Suprapubic skin (tissue), 4 donors: ENCODE measurements around the gene PPP1R18.

Experiments used
- EP300 ChIP-seq: sonication (generic); formaldehyde crosslinking; IDR thresholded peaks from one replicate; pipeline ENCODE4 v1.6.1; 2017; ENCODE audit warnings: antibody characterized with exemption
- POLR2A ChIP-seq, 2 donors: fragments of 450-650 bp; IDR thresholded peaks; one replicate each; pipeline ENCODE4 v1.6.1; 2017; ENCODE audit warnings: antibody characterized with exemption in 2 of 2, mild to moderate bottlenecking in 2 of 2, moderate library complexity in 2 of 2
- POLR2AphosphoS5 ChIP-seq, 3 donors: sonication (generic); formaldehyde crosslinking; IDR thresholded peaks; one replicate each; pipeline ENCODE4 v1.6.1; 2017; ENCODE audit warnings: antibody characterized with exemption in 3 of 3
- TF ChIP-seq, protein P1 (sequence below), 2 donors: fragments of 200-600 bp in 1 of 2; fragments of 450-650 bp in 1 of 2; sonication (generic) in 1 of 2; IDR thresholded peaks; one replicate each; pipeline ENCODE4 v1.5.1; 2016 to 2019; ENCODE audit warnings: antibody characterized with exemption in 2 of 2, mild to moderate bottlenecking in 1 of 2, moderate library complexity in 1 of 2

DNA sequence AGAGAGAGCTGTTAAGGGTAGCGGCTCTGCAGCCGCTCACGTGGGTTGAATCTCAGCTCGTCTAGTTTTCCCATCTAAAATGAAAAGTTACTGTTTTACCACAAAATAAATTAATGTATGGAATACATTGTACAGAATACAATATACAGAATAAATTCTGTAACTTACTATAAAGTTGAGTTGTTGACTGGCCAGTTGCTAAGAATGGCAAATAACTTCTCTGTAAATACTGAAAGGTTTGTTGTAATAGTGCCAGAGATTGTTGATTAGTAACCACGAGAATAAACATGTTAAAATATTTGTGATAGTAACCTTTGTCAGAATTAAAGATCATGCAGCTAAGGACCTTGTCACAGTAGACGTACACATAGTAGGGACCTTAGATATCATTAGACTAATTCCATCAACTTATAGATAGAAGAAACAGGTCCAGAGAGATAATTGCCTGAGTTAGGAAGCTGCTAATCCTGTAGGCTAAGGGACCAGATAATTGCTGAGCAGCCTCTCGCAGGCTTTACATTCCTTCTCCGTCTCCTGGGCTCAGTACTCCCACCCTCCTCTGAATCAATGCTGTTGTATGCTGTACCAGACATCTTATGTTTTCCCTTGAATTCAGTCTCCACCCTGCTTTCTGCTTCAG lies 4.9 kb upstream of the PPP1R18 start:
- TF ChIP-seq, protein P1, sequence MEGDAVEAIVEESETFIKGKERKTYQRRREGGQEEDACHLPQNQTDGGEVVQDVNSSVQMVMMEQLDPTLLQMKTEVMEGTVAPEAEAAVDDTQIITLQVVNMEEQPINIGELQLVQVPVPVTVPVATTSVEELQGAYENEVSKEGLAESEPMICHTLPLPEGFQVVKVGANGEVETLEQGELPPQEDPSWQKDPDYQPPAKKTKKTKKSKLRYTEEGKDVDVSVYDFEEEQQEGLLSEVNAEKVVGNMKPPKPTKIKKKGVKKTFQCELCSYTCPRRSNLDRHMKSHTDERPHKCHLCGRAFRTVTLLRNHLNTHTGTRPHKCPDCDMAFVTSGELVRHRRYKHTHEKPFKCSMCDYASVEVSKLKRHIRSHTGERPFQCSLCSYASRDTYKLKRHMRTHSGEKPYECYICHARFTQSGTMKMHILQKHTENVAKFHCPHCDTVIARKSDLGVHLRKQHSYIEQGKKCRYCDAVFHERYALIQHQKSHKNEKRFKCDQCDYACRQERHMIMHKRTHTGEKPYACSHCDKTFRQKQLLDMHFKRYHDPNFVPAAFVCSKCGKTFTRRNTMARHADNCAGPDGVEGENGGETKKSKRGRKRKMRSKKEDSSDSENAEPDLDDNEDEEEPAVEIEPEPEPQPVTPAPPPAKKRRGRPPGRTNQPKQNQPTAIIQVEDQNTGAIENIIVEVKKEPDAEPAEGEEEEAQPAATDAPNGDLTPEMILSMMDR (IDR thresholded peaks at IDR 0.05), result no peak
- no peak for TF ChIP-seq POLR2A (IDR thresholded peaks at IDR 0.05)
- no peak for TF ChIP-seq EP300
- no peak for TF ChIP-seq POLR2AphosphoS5 (IDR thresholded peaks at IDR 0.05)
